Retinal pigment epithelial cell (primary cell): Measurements from ENCODE around the gene MGAT2.
"Not testable (repeated sequence)": the region's sequence is repeated elsewhere in the genome, so short reads cannot be mapped to it uniquely, and the experiment has no call there.

Experiments
- DNase-seq: peaks from one replicate; pipeline ENCODE4 v3.0.0-alpha.2; 2010; ENCODE audit warnings: low read depth
- H3K4me3 ChIP-seq: 2 replicates; pipeline ENCODE4 v1.5.1; 2011; ENCODE audit warnings: mild to moderate bottlenecking, low read length, control low read depth, moderate library complexity
- CTCF ChIP-seq: conservative IDR thresholded peaks from 2 replicates; pipeline ENCODE4 v1.5.1; 2011; ENCODE audit warnings: low read depth, low read length, control low read depth, inconsistent platforms

MGAT2 gene

GRCh38 chr14:49640540-49641417 is 20.2 kb downstream of the MGAT2 start:
- TF ChIP-seq CTCF, result no peak
- no peak overlapping the region for H3K4me3 ChIP-seq
- DNase-seq, result no peak

GRCh38 chr14:49641697-49642129 is 21.1 kb downstream of the MGAT2 start:
- H3K4me3 ChIP-seq, result no peak overlapping the region
- no peak for DNase-seq

GRCh38 chr14:49642163-49642562 is 21.6 kb downstream of the MGAT2 start:
- no peak overlapping the region for H3K4me3 ChIP-seq
- DNase-seq, result no peak
- no peak for TF ChIP-seq CTCF

More at GRCh38 chr14:49641697-49642129, 21.1 kb downstream of the MGAT2 start:
- TF ChIP-seq CTCF, result no peak

GRCh38 chr14:49653508-49653907 is 32.9 kb downstream of the MGAT2 start:
- TF ChIP-seq CTCF, result no peak
- no peak for DNase-seq
- H3K4me3 ChIP-seq, result no peak overlapping the region

GRCh38 chr14:49654511-49654910 is 33.9 kb downstream of the MGAT2 start:
- no peak for DNase-seq
- no peak overlapping the region for H3K4me3 ChIP-seq
- TF ChIP-seq CTCF, result no peak

- not testable (repeated sequence) for H3K4me3 ChIP-seq, DNase-seq
These were observed 36.9 kb downstream of the MGAT2 start for GRCh38 chr14:49657500-49657899.

GRCh38 chr14:49659526-49660455 is 39.2 kb downstream of the MGAT2 start:
- no peak overlapping the region for H3K4me3 ChIP-seq
- DNase-seq, result no peak
- TF ChIP-seq CTCF, result no peak
